HepG2 (cell line): ENCODE measurements around the gene ALB. TPM values are rescaled to one million over a fixed set of nuclear protein-coding genes. Genes with fewer than 3 reads are reported as not detected.

ENCODE experiments used
- FOXA3 ChIP-seq: IDR thresholded peaks from 2 replicates; pipeline ENCODE4 v1.6.1; 2016; ENCODE audit warnings: missing genetic modification reagents, missing compliant biosample characterization
- GABPA ChIP-seq, 2 experiments: IDR thresholded peaks; 2 replicates each; pipeline ENCODE4 v1.6.1; 2011 to 2016; ENCODE audit warnings: low read depth in 2 of 2, low read length in 1 of 2, missing biosample characterization in 1 of 2, missing genetic modification characterization in 1 of 2
- HOXD1 ChIP-seq: sonication (generic); formaldehyde crosslinking; IDR thresholded peaks from 2 replicates; pipeline ENCODE4 v1.5.0; 2020; ENCODE audit warnings: missing genetic modification reagents
- KLF9 ChIP-seq: IDR thresholded peaks from 2 replicates; pipeline ENCODE4 v1.6.1; 2016; ENCODE audit warnings: low read depth
- KMT2A ChIP-seq: sonication (generic); formaldehyde crosslinking; IDR thresholded peaks from 2 replicates; pipeline ENCODE4 v1.4.0; 2020; ENCODE audit warnings: missing genetic modification reagents
- NFIC ChIP-seq: IDR thresholded peaks from 2 replicates; pipeline ENCODE4 v1.6.1; 2012; ENCODE audit warnings: mild to moderate bottlenecking, low read length, inconsistent platforms
- SMYD3 ChIP-seq: sonication (generic); formaldehyde crosslinking; IDR thresholded peaks from 2 replicates; pipeline ENCODE4 v1.8.1; 2023; ENCODE audit warnings: mild to moderate bottlenecking, missing genetic modification reagents
- SOX5 ChIP-seq: IDR thresholded peaks from 2 replicates; pipeline ENCODE4 v1.6.1; 2016; ENCODE audit warnings: borderline replicate concordance
- SUZ12 ChIP-seq: fragments of 150-350 bp; IDR thresholded peaks from 2 replicates; pipeline ENCODE4 v1.6.1; 2014; ENCODE audit warnings: low read depth, low read length
- TAF15 ChIP-seq: fragments of 200-400 bp; formaldehyde crosslinking; IDR thresholded peaks from one replicate; pipeline ENCODE4 v1.6.1; 2018; ENCODE audit warnings: mild to moderate bottlenecking, low read depth, low read length; ENCODE audit not compliant: poor library complexity, severe bottlenecking
- USF2 ChIP-seq, 2 experiments: sonication (generic) in 1 of 2; formaldehyde crosslinking in 1 of 2; IDR thresholded peaks; 2 replicates each; pipeline versions ENCODE4 v1.5.1 to v1.6.1; 2011 to 2020; ENCODE audit warnings: borderline replicate concordance in 1 of 2, low read depth in 1 of 2, low read length in 1 of 2, mild to moderate bottlenecking in 1 of 2, missing genetic modification reagents in 1 of 2, moderate library complexity in 1 of 2
- XRCC5 ChIP-seq: fragments of 200-400 bp; formaldehyde crosslinking; optimal IDR thresholded peaks from 2 replicates; pipeline ENCODE3; 2017; ENCODE audit warnings: mild to moderate bottlenecking, low read length
- ZNF329 ChIP-seq: sonication (generic); formaldehyde crosslinking; IDR thresholded peaks from 2 replicates; pipeline ENCODE4 v1.9.0; 2021; ENCODE audit warnings: low read depth, mild to moderate bottlenecking, missing genetic modification reagents
- ZNF501 ChIP-seq: sonication (generic); formaldehyde crosslinking; IDR thresholded peaks from 2 replicates; pipeline ENCODE4 v1.5.1; 2020; ENCODE audit warnings: mild to moderate bottlenecking, moderate library complexity, missing genetic modification reagents
- ZNF891 ChIP-seq: sonication (generic); formaldehyde crosslinking; IDR thresholded peaks from 2 replicates; pipeline ENCODE4 v1.5.0; 2020; ENCODE audit warnings: mild to moderate bottlenecking, missing genetic modification reagents
- polyA plus RNA-seq, 8 experiments: library from polyadenylated mRNA; depleted of rRNA in 3 of 8; stranded (reverse) in 7 of 8; unstranded in 1 of 8; fragments of >200 nt; fragmentation: Illumina TruSeq in 4 of 8; extraction: Trizol in 4 of 8; gene quantifications; 2 replicates each; pipeline versions ENCODE4 v1.2.1 to v1.2.3, GENCODE V29; 2011 to 2016; ENCODE audit warnings: low read depth in 4 of 8, missing spikeins in 1 of 8, mixed read lengths in 1 of 8; ENCODE audit not compliant: insufficient read depth in 1 of 8
- total RNA-seq, 5 experiments: library from RNA; depleted of rRNA; stranded (reverse); fragments of >200 nt; fragmentation: Illumina TruSeq; extraction: Trizol; gene quantifications; 2 replicates each; pipeline ENCODE4 v1.2.3, GENCODE V29; 2016; ENCODE audit warnings: low read depth in 1 of 5
- TF ChIP-seq, protein P1 (sequence below): sonication (generic); formaldehyde crosslinking; IDR thresholded peaks from 2 replicates; pipeline ENCODE4; 2020; ENCODE audit warnings: missing genetic modification reagents, mild to moderate bottlenecking, borderline replicate concordance
- TF ChIP-seq, protein P2 (sequence below): sonication (generic); formaldehyde crosslinking; IDR thresholded peaks from 2 replicates; pipeline ENCODE4 v1.5.0; 2020; ENCODE audit warnings: missing genetic modification reagents
- TF ChIP-seq, protein P3 (sequence below): IDR thresholded peaks from 2 replicates; pipeline ENCODE4 v1.6.1; 2012; ENCODE audit warnings: inconsistent platforms
- TF ChIP-seq, protein P4 (sequence below): sonication (generic); formaldehyde crosslinking; IDR thresholded peaks from 2 replicates; pipeline ENCODE4 v1.4.0; 2020; ENCODE audit warnings: missing genetic modification reagents

The ALB gene
- total and polyA plus RNA-seq, 2 of the 13 experiments (the other 11 are each of a cell fraction or from before 2014, with no cell fraction given): 22,259 to 22,625 TPM

GRCh38 chr4:73411731-73412414 is 7.8 kb downstream of the ALB start (continued):
- TF ChIP-seq ZNF891 (CRISPR knock-in tag): no peak
- TF ChIP-seq FOXA3 (CRISPR knock-in tag): no peak; the same call in 1 of the 2 replicates
- TF ChIP-seq SUZ12: no peak
- TF ChIP-seq TAF15: no peak
- 0 out of 2 replicates have a peak, but pooled peaks have one; percentile 44 for TF ChIP-seq HOXD1
- 0 out of 2 replicates have a peak, but pooled peaks have one; percentile 41 for TF ChIP-seq ZNF501 (CRISPR knock-in tag)
- TF ChIP-seq, protein P1, sequence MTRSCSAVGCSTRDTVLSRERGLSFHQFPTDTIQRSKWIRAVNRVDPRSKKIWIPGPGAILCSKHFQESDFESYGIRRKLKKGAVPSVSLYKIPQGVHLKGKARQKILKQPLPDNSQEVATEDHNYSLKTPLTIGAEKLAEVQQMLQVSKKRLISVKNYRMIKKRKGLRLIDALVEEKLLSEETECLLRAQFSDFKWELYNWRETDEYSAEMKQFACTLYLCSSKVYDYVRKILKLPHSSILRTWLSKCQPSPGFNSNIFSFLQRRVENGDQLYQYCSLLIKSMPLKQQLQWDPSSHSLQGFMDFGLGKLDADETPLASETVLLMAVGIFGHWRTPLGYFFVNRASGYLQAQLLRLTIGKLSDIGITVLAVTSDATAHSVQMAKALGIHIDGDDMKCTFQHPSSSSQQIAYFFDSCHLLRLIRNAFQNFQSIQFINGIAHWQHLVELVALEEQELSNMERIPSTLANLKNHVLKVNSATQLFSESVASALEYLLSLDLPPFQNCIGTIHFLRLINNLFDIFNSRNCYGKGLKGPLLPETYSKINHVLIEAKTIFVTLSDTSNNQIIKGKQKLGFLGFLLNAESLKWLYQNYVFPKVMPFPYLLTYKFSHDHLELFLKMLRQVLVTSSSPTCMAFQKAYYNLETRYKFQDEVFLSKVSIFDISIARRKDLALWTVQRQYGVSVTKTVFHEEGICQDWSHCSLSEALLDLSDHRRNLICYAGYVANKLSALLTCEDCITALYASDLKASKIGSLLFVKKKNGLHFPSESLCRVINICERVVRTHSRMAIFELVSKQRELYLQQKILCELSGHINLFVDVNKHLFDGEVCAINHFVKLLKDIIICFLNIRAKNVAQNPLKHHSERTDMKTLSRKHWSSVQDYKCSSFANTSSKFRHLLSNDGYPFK (CRISPR knock-in tag): no peak
- TF ChIP-seq NFIC: peak; percentile 63; the same call in 1 of the 2 replicates
- no peak for TF ChIP-seq USF2 (IDR thresholded peaks at IDR 0.05; ENCODE audit: low read depth, low read length)
- no peak for TF ChIP-seq USF2 (CRISPR knock-in tag; IDR thresholded peaks at IDR 0.05; ENCODE audit: borderline replicate concordance)
- TF ChIP-seq SOX5: 0 out of 2 replicates have a peak, but pooled peaks have one; percentile 25
- TF ChIP-seq GABPA (IDR thresholded peaks at IDR 0.05; ENCODE audit: low read depth, low read length): no peak
- TF ChIP-seq GABPA (CRISPR knock-in tag; IDR thresholded peaks at IDR 0.05; ENCODE audit: low read depth): no peak
- TF ChIP-seq SMYD3: 0 out of 2 replicates have a peak, but pooled peaks have one; percentile 15
- peak; percentile 40; the same call in 1 of the 2 replicates for TF ChIP-seq KMT2A
- TF ChIP-seq, protein P2, sequence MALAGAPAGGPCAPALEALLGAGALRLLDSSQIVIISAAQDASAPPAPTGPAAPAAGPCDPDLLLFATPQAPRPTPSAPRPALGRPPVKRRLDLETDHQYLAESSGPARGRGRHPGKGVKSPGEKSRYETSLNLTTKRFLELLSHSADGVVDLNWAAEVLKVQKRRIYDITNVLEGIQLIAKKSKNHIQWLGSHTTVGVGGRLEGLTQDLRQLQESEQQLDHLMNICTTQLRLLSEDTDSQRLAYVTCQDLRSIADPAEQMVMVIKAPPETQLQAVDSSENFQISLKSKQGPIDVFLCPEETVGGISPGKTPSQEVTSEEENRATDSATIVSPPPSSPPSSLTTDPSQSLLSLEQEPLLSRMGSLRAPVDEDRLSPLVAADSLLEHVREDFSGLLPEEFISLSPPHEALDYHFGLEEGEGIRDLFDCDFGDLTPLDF (CRISPR knock-in tag): peak; percentile 55; the same call in 1 of the 2 replicates
- TF ChIP-seq, protein P3, sequence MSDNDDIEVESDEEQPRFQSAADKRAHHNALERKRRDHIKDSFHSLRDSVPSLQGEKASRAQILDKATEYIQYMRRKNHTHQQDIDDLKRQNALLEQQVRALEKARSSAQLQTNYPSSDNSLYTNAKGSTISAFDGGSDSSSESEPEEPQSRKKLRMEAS: 0 out of 2 replicates have a peak, but pooled peaks have one; percentile 29
- TF ChIP-seq, protein P4, sequence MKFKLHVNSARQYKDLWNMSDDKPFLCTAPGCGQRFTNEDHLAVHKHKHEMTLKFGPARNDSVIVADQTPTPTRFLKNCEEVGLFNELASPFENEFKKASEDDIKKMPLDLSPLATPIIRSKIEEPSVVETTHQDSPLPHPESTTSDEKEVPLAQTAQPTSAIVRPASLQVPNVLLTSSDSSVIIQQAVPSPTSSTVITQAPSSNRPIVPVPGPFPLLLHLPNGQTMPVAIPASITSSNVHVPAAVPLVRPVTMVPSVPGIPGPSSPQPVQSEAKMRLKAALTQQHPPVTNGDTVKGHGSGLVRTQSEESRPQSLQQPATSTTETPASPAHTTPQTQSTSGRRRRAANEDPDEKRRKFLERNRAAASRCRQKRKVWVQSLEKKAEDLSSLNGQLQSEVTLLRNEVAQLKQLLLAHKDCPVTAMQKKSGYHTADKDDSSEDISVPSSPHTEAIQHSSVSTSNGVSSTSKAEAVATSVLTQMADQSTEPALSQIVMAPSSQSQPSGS (CRISPR knock-in tag): peak; percentile 47; the same call in 1 of the 2 replicates
- no peak for TF ChIP-seq KLF9
- no peak for TF ChIP-seq XRCC5
- no peak for TF ChIP-seq ZNF329
